Activated naive CD8-positive, alpha-beta T cell treated with anti-CD3 and anti-CD28 coated beads, Interleukin-2, amount 50 U/mL, for 16 hours (primary cell): ENCODE results near the gene DLX4.

Experiments
- DNase-seq: peaks from one replicate; pipeline ENCODE4 v3.0.0-alpha.2; 2020; ENCODE audit warnings: low read depth, low spot score

The DLX4 gene

GRCh38 chr17:49968405-49969133, 421 bp upstream of the DLX4 start:
- DNase-seq: peak; percentile 51

GRCh38 chr17:49969795-49970389, 902 bp downstream of the DLX4 start:
- no peak for DNase-seq

DNA sequence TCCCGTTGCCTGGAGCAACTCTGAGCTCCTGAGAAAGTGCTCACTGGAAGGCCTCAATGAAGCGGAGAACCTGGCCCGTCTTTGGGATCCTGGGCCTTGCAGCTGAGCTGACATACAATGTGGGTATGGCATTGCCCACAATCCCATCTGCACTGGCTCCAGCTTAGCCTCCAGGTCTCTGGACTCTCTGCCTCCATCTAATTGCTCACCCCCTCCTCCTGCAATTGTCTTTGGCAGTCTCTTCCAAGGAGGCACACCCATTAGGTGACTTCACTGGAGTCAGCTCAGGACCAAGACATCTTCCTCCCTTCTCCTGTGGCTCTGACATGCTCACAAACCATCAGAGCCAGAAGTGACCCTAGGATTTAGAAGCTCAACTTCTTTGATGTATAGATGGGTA, 1.5 kb downstream of the DLX4 start:
- DNase-seq: no peak

- DNase-seq: no peak
Observed at GRCh38 chr17:49971199-49971847, 2.3 kb downstream of the DLX4 start.

- DNase-seq: no peak
Observed at GRCh38 chr17:49971848-49972485, 3.0 kb downstream of the DLX4 start.

- no peak for DNase-seq
Observed at GRCh38 chr17:49972486-49973270, 3.7 kb downstream of the DLX4 start.

DNA sequence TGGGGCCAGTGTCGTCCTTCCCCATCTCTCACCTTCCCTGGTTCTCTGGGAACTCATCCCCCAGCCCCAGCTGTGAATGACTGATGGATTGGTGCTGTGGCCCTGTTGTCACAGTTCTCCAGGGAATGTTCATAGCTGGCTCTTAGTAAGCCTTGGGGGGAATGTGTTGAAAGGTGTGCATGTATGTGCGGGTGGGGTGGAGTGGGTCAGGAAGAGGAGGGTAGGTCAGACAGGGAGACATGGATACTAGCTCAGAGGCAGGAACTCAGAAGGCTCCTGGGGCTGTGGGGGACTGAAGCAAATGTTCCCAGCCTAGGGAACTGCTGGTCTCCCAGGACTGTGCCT, 4.3 kb downstream of the DLX4 start:
- no peak for DNase-seq

GRCh38 chr17:49975531-49975930, 6.5 kb downstream of the DLX4 start:
- DNase-seq: no peak

DNA sequence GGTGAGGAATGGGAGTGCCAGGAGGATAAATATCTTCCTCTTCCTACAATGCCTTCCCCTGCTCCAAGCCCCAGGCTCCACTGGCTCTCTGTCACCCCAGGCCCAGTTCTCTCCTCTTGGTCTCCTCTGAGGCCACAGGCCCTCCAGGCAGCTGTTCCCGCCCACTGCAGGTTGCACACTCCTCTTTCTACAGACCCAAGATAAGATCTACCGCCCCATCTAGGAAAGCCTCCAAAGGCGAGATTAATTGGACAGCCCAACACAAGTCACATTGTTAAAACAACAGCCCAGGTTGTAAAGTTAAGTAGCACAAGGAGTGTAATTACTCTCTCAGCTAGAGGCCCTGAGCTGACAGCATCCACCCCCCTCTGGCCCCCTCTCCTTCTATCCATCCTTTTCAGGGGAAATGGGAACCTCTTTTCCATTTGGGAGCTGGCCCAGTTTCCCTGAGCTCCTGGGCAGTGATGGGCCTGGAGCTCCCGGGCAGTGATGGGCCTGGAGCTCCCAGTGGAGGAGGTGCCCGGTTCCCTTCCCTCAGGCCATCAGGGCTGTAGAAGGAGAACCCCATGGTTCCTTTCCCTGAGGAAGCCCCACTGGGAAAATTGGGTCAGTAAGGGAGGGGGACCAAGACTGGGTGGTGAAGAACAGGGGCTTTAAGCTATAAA, 7.3 kb downstream of the DLX4 start:
- no peak for DNase-seq

DNA sequence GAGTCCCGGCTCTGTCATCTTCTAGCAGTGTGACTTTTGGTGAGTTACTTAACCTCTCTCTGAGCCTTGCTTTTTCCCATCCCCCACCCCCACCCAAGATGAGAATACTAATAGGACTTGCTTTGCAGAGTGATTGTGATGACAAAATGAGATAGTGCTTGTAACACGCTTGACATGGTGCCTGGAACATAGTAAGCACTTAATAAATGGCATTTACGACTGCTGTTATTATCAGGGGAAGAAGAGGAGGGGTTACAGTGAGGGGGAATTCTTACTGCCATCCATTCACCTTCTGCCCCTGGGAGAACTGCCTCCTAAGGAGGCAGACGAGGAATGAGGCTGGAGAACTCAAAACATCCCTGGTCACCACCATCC, 7.8 kb downstream of the DLX4 start:
- DNase-seq: no peak

GRCh38 chr17:49977463-49978389, 8.7 kb downstream of the DLX4 start:
- DNase-seq: no peak

- DNase-seq: no peak
Observed at GRCh38 chr17:49978501-49978900, 9.5 kb downstream of the DLX4 start.

- no peak for DNase-seq
Observed at GRCh38 chr17:49979748-49980479, 10.9 kb downstream of the DLX4 start.

GRCh38 chr17:49980703-49981197, 11.8 kb downstream of the DLX4 start:
- DNase-seq: no peak

DNA sequence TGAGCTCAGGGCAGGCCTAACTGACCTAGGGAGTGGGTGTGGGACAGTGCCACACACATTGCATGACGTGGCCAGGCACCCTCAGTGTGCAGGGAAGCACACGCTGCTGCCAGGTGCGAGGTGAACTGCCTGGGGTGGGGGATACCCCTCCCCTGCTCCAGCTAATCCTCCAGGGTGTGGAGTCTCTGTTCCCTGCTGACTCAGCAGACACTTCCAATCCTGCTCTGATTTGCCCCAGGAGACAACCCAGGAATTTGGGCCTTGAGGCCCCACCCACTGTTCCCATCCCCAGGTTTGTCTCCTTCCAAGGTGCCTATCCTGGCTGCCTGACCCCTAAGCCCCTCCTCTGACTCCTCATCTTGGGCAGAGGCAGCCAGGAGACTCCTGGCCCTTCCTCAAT, 15.3 kb downstream of the DLX4 start:
- DNase-seq: no peak

DNA sequence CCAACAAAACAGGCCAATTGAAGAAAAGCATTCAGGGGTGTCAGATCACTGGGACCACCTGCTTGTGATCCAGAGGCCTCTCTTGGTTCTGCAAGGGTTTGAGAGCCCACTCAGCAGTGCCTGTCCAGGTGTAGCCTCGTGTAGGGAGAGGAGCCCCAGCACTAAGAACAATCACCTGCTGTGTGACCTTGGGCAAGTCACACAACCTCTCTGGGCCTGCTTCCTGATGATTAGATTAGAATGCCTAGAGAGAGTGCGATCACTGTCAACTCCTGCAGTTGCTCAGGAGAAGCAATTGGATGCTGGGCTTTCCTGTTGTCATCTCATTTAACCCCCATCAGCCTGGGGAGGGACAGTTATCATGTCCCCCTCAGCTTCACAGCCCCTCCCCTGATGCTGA, 15.8 kb downstream of the DLX4 start:
- no peak for DNase-seq

DNA sequence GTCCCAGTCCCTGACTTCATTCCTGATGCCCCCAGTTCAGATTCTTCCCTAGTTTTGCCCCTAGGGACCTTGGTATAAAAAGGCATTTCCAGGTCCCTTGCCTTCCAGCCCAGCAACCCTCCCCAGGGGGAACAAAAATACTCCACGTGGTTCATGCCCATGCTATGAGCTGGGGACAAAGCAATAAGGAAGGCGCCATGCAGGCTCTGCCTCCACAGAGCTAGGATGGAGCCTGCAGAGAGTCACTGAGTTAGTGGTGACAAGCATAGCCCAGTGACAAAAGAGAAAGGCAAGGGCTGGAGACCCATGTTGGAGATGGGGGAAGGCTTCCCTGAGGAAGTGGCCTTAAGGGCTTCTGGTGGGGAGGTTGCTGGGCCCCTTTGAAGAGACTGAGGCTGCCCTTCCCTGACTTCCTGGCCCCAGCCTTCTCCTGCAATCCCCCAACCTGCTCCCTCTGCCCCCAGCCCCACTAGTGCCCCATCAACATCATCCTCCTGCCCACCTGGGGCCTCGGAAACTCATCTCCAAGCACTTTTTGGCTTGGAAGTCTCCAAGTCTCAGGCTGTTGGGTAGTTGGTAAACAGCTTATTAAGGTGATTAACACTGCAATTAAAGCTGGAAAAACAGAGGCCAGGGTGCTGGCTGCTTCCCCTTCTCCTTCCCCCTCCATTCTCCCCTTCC, 16.5 kb downstream of the DLX4 start:
- DNase-seq: no peak

DNA sequence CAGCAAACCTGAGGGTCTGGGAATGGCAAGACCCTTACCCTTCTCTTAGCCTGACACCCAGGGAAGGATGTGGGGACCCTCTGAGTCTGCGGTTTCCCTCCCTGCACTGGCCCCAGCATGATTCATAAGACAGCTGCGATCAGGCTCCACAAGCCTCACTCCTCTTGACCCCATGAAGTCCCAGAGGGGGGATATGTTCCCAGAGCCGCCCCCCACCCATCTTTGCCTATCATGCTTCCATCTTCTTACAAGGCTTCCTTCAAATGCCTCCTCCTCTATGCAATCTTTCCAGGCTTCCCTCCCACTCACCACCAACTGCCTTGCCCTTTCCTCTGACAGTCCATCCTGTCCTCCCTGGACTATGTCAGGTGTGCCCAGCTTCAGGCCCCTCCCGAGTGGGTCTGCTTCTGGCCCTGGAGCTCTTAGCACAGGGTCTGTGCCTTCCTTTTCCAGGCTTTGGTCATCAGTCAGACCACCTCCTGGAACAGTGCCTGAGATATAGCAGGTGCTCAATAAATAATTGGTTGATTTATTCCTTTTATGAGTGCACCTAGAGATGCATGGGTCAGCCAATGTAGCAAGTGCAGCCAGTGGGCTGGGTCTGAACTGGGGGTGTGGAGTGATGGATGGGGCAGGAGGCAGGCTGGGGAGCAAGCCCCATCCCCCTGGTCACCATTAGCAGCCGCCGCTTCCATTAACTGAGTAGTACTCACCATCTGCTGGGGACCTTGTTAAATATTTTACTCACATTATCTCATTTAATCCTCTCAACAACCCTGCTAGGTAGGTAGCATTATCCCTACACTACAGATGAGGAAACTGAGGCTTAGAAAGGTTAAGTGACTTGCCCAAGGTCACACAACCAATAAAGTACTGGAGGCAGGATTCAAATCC, 17.7 kb downstream of the DLX4 start:
- DNase-seq: no peak
